Tibial nerve (tissue), 4 donors: ENCODE results near the gene RUFY3. TPM values are rescaled to one million over a fixed set of nuclear protein-coding genes. Genes with fewer than 3 reads are reported as not detected.
"Not testable (repeated sequence)": the region's sequence is repeated elsewhere in the genome, so short reads cannot be mapped to it uniquely, and the experiment has no call there.

Experiments
- DNase-seq, 2 donors: peaks; one replicate each; pipeline ENCODE4 v3.0.0-alpha.2; 2019; ENCODE audit warnings: low spot score in 2 of 2
- H3K27ac ChIP-seq, 4 donors: fragments of 200-600 bp; sonication (generic) in 3 of 4; one replicate each; pipeline ENCODE4 v1.5.1; 2017 to 2019; ENCODE audit warnings: mild to moderate bottlenecking in 1 of 4
- H3K27me3 ChIP-seq, 2 donors: fragments of 200-600 bp; sonication (generic) in 1 of 2; one replicate each; pipeline versions ENCODE4 v1.5.1 to v1.6.0; 2017 to 2019
- H3K36me3 ChIP-seq, 3 donors: fragments of 200-600 bp; sonication (generic); one replicate each; pipeline ENCODE4 v1.5.1; 2018 to 2019
- H3K4me1 ChIP-seq, 4 donors: fragments of 200-600 bp; sonication (generic) in 3 of 4; one replicate each; pipeline ENCODE4 v1.5.1; 2017 to 2019
- H3K4me3 ChIP-seq, 4 donors: fragments of 200-600 bp; sonication (generic) in 3 of 4; one replicate each; pipeline ENCODE4 v1.5.1; 2017 to 2019; ENCODE audit warnings: mild to moderate bottlenecking in 1 of 4, moderate library complexity in 1 of 4
- H3K9me3 ChIP-seq, 4 donors: fragments of 200-600 bp; sonication (generic) in 3 of 4; one replicate each; pipeline ENCODE4 v1.5.1; 2017 to 2019
- CTCF ChIP-seq, 5 experiments: fragments of 200-600 bp in 3 of 5; fragments of 450-650 bp in 2 of 5; sonication (generic) in 3 of 5; IDR thresholded peaks; one replicate each; pipeline ENCODE4 v1.5.1; 2016 to 2019; ENCODE audit warnings: antibody characterized with exemption in 5 of 5, mild to moderate bottlenecking in 3 of 5, moderate library complexity in 2 of 5
- EP300 ChIP-seq, 2 donors: sonication (generic); formaldehyde crosslinking; IDR thresholded peaks; one replicate each; pipeline ENCODE4 v1.6.1; 2017; ENCODE audit warnings: antibody characterized with exemption in 2 of 2, mild to moderate bottlenecking in 1 of 2
- POLR2A ChIP-seq, 2 donors: fragments of 450-650 bp; IDR thresholded peaks; one replicate each; pipeline ENCODE4 v1.6.1; 2017; ENCODE audit warnings: antibody characterized with exemption in 2 of 2, mild to moderate bottlenecking in 2 of 2, moderate library complexity in 2 of 2
- WGBS, 2 donors: methylation state at CpG; one replicate each; pipeline ENCODE4 v1.1.5; 2018; 5-methylcytosine and 5-hydroxymethylcytosine counted together
- total RNA-seq, 4 donors: library from RNA; depleted of rRNA; stranded (reverse); fragments of >200 nt; gene quantifications; one replicate each; pipeline ENCODE4 v1.1.0, GENCODE V29; 2016

The RUFY3 gene
- total RNA-seq, 4 donors from 2014 or later: 84.5 to 124 (median 88.8) TPM

- DNase-seq: no peak
- Histone ChIP-seq H3K27me3 (no peaks in the 10 kb centered on the region), H3K9me3 (no peaks in the 10 kb centered on the region), H3K4me3 (no peak overlapping the region), H3K27ac (no peak overlapping the region), H3K36me3 (no peaks in the 10 kb centered on the region), H3K4me1 (peaks cover 0 to 9% (median 0%) of the 10 kb centered on the region in 4 donors)
- TF ChIP-seq EP300 (IDR thresholded peaks at IDR 0.05) (no peak), POLR2A (IDR thresholded peaks at IDR 0.05) (no peak), CTCF (IDR thresholded peaks at IDR 0.05) (no peak)
- WGBS, 2 donors: 48 to 65% methylated on average over 6 of the region's 6 CpGs
Measured at GRCh38 chr4:70715097-70715496, 6.7 kb upstream of the RUFY3 start.

GRCh38 chr4:70718811-70719604, 2.8 kb upstream of the RUFY3 start:
- Histone ChIP-seq H3K27ac (no peak overlapping the region), H3K4me3 (no peak overlapping the region), H3K27me3 (no peaks in the 10 kb centered on the region)

GRCh38 chr4:70722199-70722791, 531 bp downstream of the RUFY3 start:
- WGBS, 2 donors: 40 to 50% methylated on average over 7 of the region's 7 CpGs
- Histone ChIP-seq H3K9me3 (no peaks in the 10 kb centered on the region), H3K27me3 (no peaks in the 10 kb centered on the region), H3K4me1 (peaks cover 0 to 36% (median 0%) of the 10 kb centered on the region in 4 donors), H3K36me3 (peaks cover 0 to 5% (median 0%) of the 10 kb centered on the region in 3 donors), H3K4me3 (peak overlapping the region; percentile 19 to 48 (median 34)), H3K27ac (peak overlapping the region; percentile 13 to 83 (median 64))
- TF ChIP-seq EP300 (IDR thresholded peaks at IDR 0.05): no peak
- TF ChIP-seq POLR2A (IDR thresholded peaks at IDR 0.05): no peak
- TF ChIP-seq CTCF (IDR thresholded peaks at IDR 0.05): no peak
- DNase-seq: no peak

More at GRCh38 chr4:70718811-70719604, 2.8 kb upstream of the RUFY3 start:
- TF ChIP-seq EP300 (IDR thresholded peaks at IDR 0.05): no peak
- H3K36me3 ChIP-seq: no peaks in the 10 kb centered on the region
- no peaks in the 10 kb centered on the region for H3K9me3 ChIP-seq
- H3K4me1 ChIP-seq: peaks cover 0 to 20% (median 0%) of the 10 kb centered on the region in 4 donors
- 67 to 69% methylated on average over 13 of the region's 13 CpGs for WGBS, 2 donors
- DNase-seq: no peak

- no peak for TF ChIP-seq POLR2A (IDR thresholded peaks at IDR 0.05)
- H3K36me3 ChIP-seq: peaks cover 0 to 5% (median 0%) of the 10 kb centered on the region in 3 donors
- peak overlapping the region in 1 of 4 donors; percentile 1 for H3K4me3 ChIP-seq
- no peak overlapping the region for H3K27ac ChIP-seq
- DNase-seq: no peak
- H3K27me3 ChIP-seq: no peaks in the 10 kb centered on the region
- 80 to 97% methylated on average over 3 of the region's 3 CpGs for WGBS, 2 donors
- peaks cover 0 to 36% (median 0%) of the 10 kb centered on the region in 4 donors for H3K4me1 ChIP-seq
- no peaks in the 10 kb centered on the region for H3K9me3 ChIP-seq
Measured at GRCh38 chr4:70724463-70724862, 2.7 kb downstream of the RUFY3 start.

GRCh38 chr4:70725633-70726032, 3.9 kb downstream of the RUFY3 start:
- Histone ChIP-seq H3K4me3 (no peak overlapping the region), H3K27ac (no peak overlapping the region), H3K27me3 (no peaks in the 10 kb centered on the region), H3K9me3 (no peaks in the 10 kb centered on the region), H3K36me3 (peaks cover 0 to 10% (median 0%) of the 10 kb centered on the region in 3 donors), H3K4me1 (peaks cover 0 to 36% (median 0%) of the 10 kb centered on the region in 4 donors)
- no peak for DNase-seq
- TF ChIP-seq EP300 (IDR thresholded peaks at IDR 0.05): no peak
- no peak for TF ChIP-seq POLR2A (IDR thresholded peaks at IDR 0.05)
- TF ChIP-seq CTCF (IDR thresholded peaks at IDR 0.05): no peak
- WGBS, 2 donors: 38 to 42% methylated on average over 1 of the region's 1 CpG

- H3K27ac ChIP-seq, DNase-seq, H3K4me3 ChIP-seq, H3K9me3 ChIP-seq, H3K27me3 ChIP-seq: not testable (repeated sequence)
- Histone ChIP-seq H3K4me1 (peaks cover 0 to 36% (median 0%) of the 10 kb centered on the region in 4 donors), H3K36me3 (peaks cover 0 to 14% (median 0%) of the 10 kb centered on the region in 3 donors)
- WGBS, 2 donors: 94 to 97% methylated on average over 11 of the region's 11 CpGs
Measured at GRCh38 chr4:70726515-70726914, 4.8 kb downstream of the RUFY3 start.
